GM18868 (cell line): ENCODE data around the gene HNRNPC.
"Not testable (repeated sequence)": the region's sequence is repeated elsewhere in the genome, so short reads cannot be mapped to it uniquely, and the experiment has no call there.

Source experiments
- ATAC-seq: cut with Tn5 transposase; IDR thresholded peaks from one replicate; pipeline ENCODE4 v1.9.1; 2021; ENCODE audit warnings: mild to moderate bottlenecking, moderate library complexity; ENCODE audit not compliant: unreplicated experiment

Gene HNRNPC

GRCh38 chr14:21272661-21273060, 3.4 kb upstream of the HNRNPC start:
- not testable (repeated sequence) for ATAC-seq

- ATAC-seq, result no peak
These were observed 508 bp downstream of the HNRNPC start for GRCh38 chr14:21268617-21269251.

GRCh38 chr14:21267886-21268616, 1.2 kb downstream of the HNRNPC start:
- no peak for ATAC-seq

GRCh38 chr14:21267431-21267845, 1.8 kb downstream of the HNRNPC start:
- no peak for ATAC-seq

GRCh38 chr14:21264025-21264801, 5.0 kb downstream of the HNRNPC start:
- peak; percentile 85 for ATAC-seq

GRCh38 chr14:21263284-21264024, 5.8 kb downstream of the HNRNPC start:
- ATAC-seq, result peak; percentile 8

GRCh38 chr14:21262410-21262809, 6.8 kb downstream of the HNRNPC start:
- ATAC-seq, result no peak

GRCh38 chr14:21261824-21262223, 7.4 kb downstream of the HNRNPC start:
- ATAC-seq, result no peak

GRCh38 chr14:21258889-21259787, 10.1 kb downstream of the HNRNPC start:
- ATAC-seq, result no peak

GRCh38 chr14:21258005-21258888, 11.0 kb downstream of the HNRNPC start:
- no peak for ATAC-seq

GRCh38 chr14:21257394-21257909, 11.8 kb downstream of the HNRNPC start:
- no peak for ATAC-seq

GRCh38 chr14:21256539-21257393, 12.5 kb downstream of the HNRNPC start:
- ATAC-seq, result no peak

GRCh38 chr14:21256102-21256447, 13.2 kb downstream of the HNRNPC start:
- not testable (repeated sequence) for ATAC-seq

- ATAC-seq, result no peak
These were observed 13.7 kb downstream of the HNRNPC start for GRCh38 chr14:21255385-21256101.

GRCh38 chr14:21252149-21252548, 17.1 kb downstream of the HNRNPC start:
- ATAC-seq, result no peak

- ATAC-seq, result no peak
These were observed 18.0 kb downstream of the HNRNPC start for GRCh38 chr14:21251215-21251614.

GRCh38 chr14:21248739-21249411, 20.4 kb downstream of the HNRNPC start:
- ATAC-seq, result no peak
